ENCODE data around the gene WDR1.
A peak's percentile ranks its signal among the peaks of the same experiment; 100 is the strongest.

DNA sequence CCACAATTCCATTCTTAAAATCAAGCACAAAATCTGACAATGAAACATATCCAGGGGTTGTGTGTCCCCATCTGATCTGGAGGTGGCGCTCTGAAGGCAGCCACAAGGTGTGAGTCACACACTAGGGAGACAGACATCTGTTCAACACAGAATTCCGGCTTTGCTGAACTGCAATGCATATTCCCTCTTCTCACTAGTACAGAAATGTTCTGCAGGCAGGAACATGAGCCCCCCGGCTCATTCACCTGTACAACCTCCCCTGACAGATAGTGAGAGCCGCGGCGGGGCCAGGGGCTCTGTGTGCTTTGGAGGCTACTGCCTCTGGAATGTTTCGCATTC is 41.9 kb downstream of the WDR1 start:
- TF ChIP-seq POLR2AphosphoS5 (IDR thresholded peaks at IDR 0.05; ENCODE audit: low read depth, low read length) = peak; percentile 15; the same call in 1 of the 2 replicates
- TF ChIP-seq, protein P1, sequence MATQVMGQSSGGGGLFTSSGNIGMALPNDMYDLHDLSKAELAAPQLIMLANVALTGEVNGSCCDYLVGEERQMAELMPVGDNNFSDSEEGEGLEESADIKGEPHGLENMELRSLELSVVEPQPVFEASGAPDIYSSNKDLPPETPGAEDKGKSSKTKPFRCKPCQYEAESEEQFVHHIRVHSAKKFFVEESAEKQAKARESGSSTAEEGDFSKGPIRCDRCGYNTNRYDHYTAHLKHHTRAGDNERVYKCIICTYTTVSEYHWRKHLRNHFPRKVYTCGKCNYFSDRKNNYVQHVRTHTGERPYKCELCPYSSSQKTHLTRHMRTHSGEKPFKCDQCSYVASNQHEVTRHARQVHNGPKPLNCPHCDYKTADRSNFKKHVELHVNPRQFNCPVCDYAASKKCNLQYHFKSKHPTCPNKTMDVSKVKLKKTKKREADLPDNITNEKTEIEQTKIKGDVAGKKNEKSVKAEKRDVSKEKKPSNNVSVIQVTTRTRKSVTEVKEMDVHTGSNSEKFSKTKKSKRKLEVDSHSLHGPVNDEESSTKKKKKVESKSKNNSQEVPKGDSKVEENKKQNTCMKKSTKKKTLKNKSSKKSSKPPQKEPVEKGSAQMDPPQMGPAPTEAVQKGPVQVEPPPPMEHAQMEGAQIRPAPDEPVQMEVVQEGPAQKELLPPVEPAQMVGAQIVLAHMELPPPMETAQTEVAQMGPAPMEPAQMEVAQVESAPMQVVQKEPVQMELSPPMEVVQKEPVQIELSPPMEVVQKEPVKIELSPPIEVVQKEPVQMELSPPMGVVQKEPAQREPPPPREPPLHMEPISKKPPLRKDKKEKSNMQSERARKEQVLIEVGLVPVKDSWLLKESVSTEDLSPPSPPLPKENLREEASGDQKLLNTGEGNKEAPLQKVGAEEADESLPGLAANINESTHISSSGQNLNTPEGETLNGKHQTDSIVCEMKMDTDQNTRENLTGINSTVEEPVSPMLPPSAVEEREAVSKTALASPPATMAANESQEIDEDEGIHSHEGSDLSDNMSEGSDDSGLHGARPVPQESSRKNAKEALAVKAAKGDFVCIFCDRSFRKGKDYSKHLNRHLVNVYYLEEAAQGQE (IDR thresholded peaks at IDR 0.05; ENCODE audit: low read depth) = no peak
- TF ChIP-seq, protein P2, sequence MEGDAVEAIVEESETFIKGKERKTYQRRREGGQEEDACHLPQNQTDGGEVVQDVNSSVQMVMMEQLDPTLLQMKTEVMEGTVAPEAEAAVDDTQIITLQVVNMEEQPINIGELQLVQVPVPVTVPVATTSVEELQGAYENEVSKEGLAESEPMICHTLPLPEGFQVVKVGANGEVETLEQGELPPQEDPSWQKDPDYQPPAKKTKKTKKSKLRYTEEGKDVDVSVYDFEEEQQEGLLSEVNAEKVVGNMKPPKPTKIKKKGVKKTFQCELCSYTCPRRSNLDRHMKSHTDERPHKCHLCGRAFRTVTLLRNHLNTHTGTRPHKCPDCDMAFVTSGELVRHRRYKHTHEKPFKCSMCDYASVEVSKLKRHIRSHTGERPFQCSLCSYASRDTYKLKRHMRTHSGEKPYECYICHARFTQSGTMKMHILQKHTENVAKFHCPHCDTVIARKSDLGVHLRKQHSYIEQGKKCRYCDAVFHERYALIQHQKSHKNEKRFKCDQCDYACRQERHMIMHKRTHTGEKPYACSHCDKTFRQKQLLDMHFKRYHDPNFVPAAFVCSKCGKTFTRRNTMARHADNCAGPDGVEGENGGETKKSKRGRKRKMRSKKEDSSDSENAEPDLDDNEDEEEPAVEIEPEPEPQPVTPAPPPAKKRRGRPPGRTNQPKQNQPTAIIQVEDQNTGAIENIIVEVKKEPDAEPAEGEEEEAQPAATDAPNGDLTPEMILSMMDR (IDR thresholded peaks at IDR 0.05 in 2 of 3, conservative IDR thresholded peaks at IDR 0.05 in 1 of 3; ENCODE audit: borderline replicate concordance in 1 of 3, insufficient read depth in 1 of 3, low read depth in 2 of 3, low read length in 2 of 3) = peak; percentile 34 to 69 (median 68); a peak in 5 of 6 replicates
- TF ChIP-seq POLR2A (IDR thresholded peaks at IDR 0.05; ENCODE audit: borderline replicate concordance, extremely low read depth, insufficient read depth, insufficient read length) = no peak
- no peak for TF ChIP-seq YY1 (IDR thresholded peaks at IDR 0.05; ENCODE audit: extremely low read depth, insufficient replicate concordance, low read depth, low read length)
- TF ChIP-seq, protein P3, sequence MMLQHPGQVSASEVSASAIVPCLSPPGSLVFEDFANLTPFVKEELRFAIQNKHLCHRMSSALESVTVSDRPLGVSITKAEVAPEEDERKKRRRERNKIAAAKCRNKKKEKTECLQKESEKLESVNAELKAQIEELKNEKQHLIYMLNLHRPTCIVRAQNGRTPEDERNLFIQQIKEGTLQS (IDR thresholded peaks at IDR 0.05) = no peak
- TF ChIP-seq, protein P4, sequence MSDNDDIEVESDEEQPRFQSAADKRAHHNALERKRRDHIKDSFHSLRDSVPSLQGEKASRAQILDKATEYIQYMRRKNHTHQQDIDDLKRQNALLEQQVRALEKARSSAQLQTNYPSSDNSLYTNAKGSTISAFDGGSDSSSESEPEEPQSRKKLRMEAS (IDR thresholded peaks at IDR 0.05) = no peak
- TF ChIP-seq FOSL1 (IDR thresholded peaks at IDR 0.05; ENCODE audit: low read depth) = peak; percentile 30; the same call in 1 of the 2 replicates
- TF ChIP-seq SIN3A (IDR thresholded peaks at IDR 0.05; ENCODE audit: low read depth) = no peak
- no peak for TF ChIP-seq SP1 (IDR thresholded peaks at IDR 0.05; ENCODE audit: low read depth)
- no peak for TF ChIP-seq CEBPB (IDR thresholded peaks at IDR 0.05; ENCODE audit: low read depth)
